ENCODE results near the gene FARP1. TPM values are rescaled to one million over a fixed set of nuclear protein-coding genes. Genes with fewer than 3 reads are reported as not detected.

FARP1 gene
- polyA plus RNA-seq, 2 donors = 2.2 to 2.3 TPM

- H3K9me3 ChIP-seq (ENCODE audit: control insufficient read depth in 2 of 2, insufficient read depth in 1 of 2, low read depth in 1 of 2, low read length in 1 of 2) = no peaks in the 10 kb centered on the region
- 60 to 89% methylated on average over 2 of the region's 2 CpGs for WGBS, 2 donors
- peaks cover 0 to 2% of the 10 kb centered on the region in 2 donors for H3K4me1 ChIP-seq (ENCODE audit: control insufficient read depth in 2 of 2, insufficient read depth in 2 of 2, low read length in 1 of 2)
- no peaks in the 10 kb centered on the region for H3K36me3 ChIP-seq (ENCODE audit: control insufficient read depth in 2 of 2, insufficient read depth in 2 of 2, low read length in 1 of 2)
- H3K27ac ChIP-seq (ENCODE audit: low read depth in 2 of 2, low read length in 1 of 2) = no peak overlapping the region
- no peaks in the 10 kb centered on the region for H3K27me3 ChIP-seq (ENCODE audit: control insufficient read depth in 1 of 2, insufficient read depth in 2 of 2, low read length in 2 of 2)
- H3K4me3 ChIP-seq (ENCODE audit: low read depth in 1 of 2, low read length in 2 of 2) = no peak overlapping the region
Observed at GRCh38 chr13:98295371-98295770, 152.5 kb downstream of the FARP1 start.

GRCh38 chr13:98297051-98297450, 154.2 kb downstream of the FARP1 start:
- H3K27me3 ChIP-seq (ENCODE audit: control insufficient read depth in 1 of 2, insufficient read depth in 2 of 2, low read length in 2 of 2) = no peaks in the 10 kb centered on the region
- H3K9me3 ChIP-seq (ENCODE audit: control insufficient read depth in 2 of 2, insufficient read depth in 1 of 2, low read depth in 1 of 2, low read length in 1 of 2) = no peaks in the 10 kb centered on the region
- no peak overlapping the region for H3K4me3 ChIP-seq (ENCODE audit: low read depth in 1 of 2, low read length in 2 of 2)
- no peak overlapping the region for H3K27ac ChIP-seq (ENCODE audit: low read depth in 2 of 2, low read length in 1 of 2)
- peaks cover 2 to 3% of the 10 kb centered on the region in 2 donors for H3K4me1 ChIP-seq (ENCODE audit: control insufficient read depth in 2 of 2, insufficient read depth in 2 of 2, low read length in 1 of 2)
- no peaks in the 10 kb centered on the region for H3K36me3 ChIP-seq (ENCODE audit: control insufficient read depth in 2 of 2, insufficient read depth in 2 of 2, low read length in 1 of 2)
- 86 to 88% methylated on average over 5 of the region's 5 CpGs for WGBS, 2 donors

- no peaks in the 10 kb centered on the region for H3K27me3 ChIP-seq (ENCODE audit: control insufficient read depth in 1 of 2, insufficient read depth in 2 of 2, low read length in 2 of 2)
- H3K4me3 ChIP-seq (ENCODE audit: low read depth in 1 of 2, low read length in 2 of 2) = no peak overlapping the region
- 85 to 92% methylated on average over 9 of the region's 9 CpGs for WGBS, 2 donors
- H3K27ac ChIP-seq (ENCODE audit: low read depth in 2 of 2, low read length in 1 of 2) = no peak overlapping the region
- H3K4me1 ChIP-seq (ENCODE audit: control insufficient read depth in 2 of 2, insufficient read depth in 2 of 2, low read length in 1 of 2) = peaks cover 2 to 7% of the 10 kb centered on the region in 2 donors
- no peaks in the 10 kb centered on the region for H3K9me3 ChIP-seq (ENCODE audit: control insufficient read depth in 2 of 2, insufficient read depth in 1 of 2, low read depth in 1 of 2, low read length in 1 of 2)
- H3K36me3 ChIP-seq (ENCODE audit: control insufficient read depth in 2 of 2, insufficient read depth in 2 of 2, low read length in 1 of 2) = no peaks in the 10 kb centered on the region
Observed at GRCh38 chr13:98297745-98298144, 154.9 kb downstream of the FARP1 start.

- Histone ChIP-seq H3K27ac (ENCODE audit: low read depth in 2 of 2, low read length in 1 of 2) (no peak overlapping the region), H3K9me3 (ENCODE audit: control insufficient read depth in 2 of 2, insufficient read depth in 1 of 2, low read depth in 1 of 2, low read length in 1 of 2) (no peaks in the 10 kb centered on the region), H3K36me3 (ENCODE audit: control insufficient read depth in 2 of 2, insufficient read depth in 2 of 2, low read length in 1 of 2) (no peaks in the 10 kb centered on the region), H3K27me3 (ENCODE audit: control insufficient read depth in 1 of 2, insufficient read depth in 2 of 2, low read length in 2 of 2) (no peaks in the 10 kb centered on the region), H3K4me3 (ENCODE audit: low read depth in 1 of 2, low read length in 2 of 2) (no peak overlapping the region), H3K4me1 (ENCODE audit: control insufficient read depth in 2 of 2, insufficient read depth in 2 of 2, low read length in 1 of 2) (peaks cover 2 to 7% of the 10 kb centered on the region in 2 donors)
- 51 to 66% methylated on average over 3 of the region's 3 CpGs for WGBS, 2 donors
Observed at GRCh38 chr13:98298599-98298998, 155.7 kb downstream of the FARP1 start.

GRCh38 chr13:98299235-98299965, 156.5 kb downstream of the FARP1 start:
- H3K36me3 ChIP-seq (ENCODE audit: control insufficient read depth in 2 of 2, insufficient read depth in 2 of 2, low read length in 1 of 2) = no peaks in the 10 kb centered on the region
- no peaks in the 10 kb centered on the region for H3K27me3 ChIP-seq (ENCODE audit: control insufficient read depth in 1 of 2, insufficient read depth in 2 of 2, low read length in 2 of 2)
- WGBS, 2 donors = 62 to 66% methylated on average over 6 of the region's 6 CpGs
- no peak overlapping the region for H3K4me3 ChIP-seq (ENCODE audit: low read depth in 1 of 2, low read length in 2 of 2)
- no peak overlapping the region for H3K27ac ChIP-seq (ENCODE audit: low read depth in 2 of 2, low read length in 1 of 2)
- peaks cover 2 to 7% of the 10 kb centered on the region in 2 donors for H3K4me1 ChIP-seq (ENCODE audit: control insufficient read depth in 2 of 2, insufficient read depth in 2 of 2, low read length in 1 of 2)
- H3K9me3 ChIP-seq (ENCODE audit: control insufficient read depth in 2 of 2, insufficient read depth in 1 of 2, low read depth in 1 of 2, low read length in 1 of 2) = no peaks in the 10 kb centered on the region

- Histone ChIP-seq H3K4me3 (ENCODE audit: low read depth in 1 of 2, low read length in 2 of 2) (no peak overlapping the region), H3K36me3 (ENCODE audit: control insufficient read depth in 2 of 2, insufficient read depth in 2 of 2, low read length in 1 of 2) (no peaks in the 10 kb centered on the region), H3K27me3 (ENCODE audit: control insufficient read depth in 1 of 2, insufficient read depth in 2 of 2, low read length in 2 of 2) (no peaks in the 10 kb centered on the region), H3K9me3 (ENCODE audit: control insufficient read depth in 2 of 2, insufficient read depth in 1 of 2, low read depth in 1 of 2, low read length in 1 of 2) (no peaks in the 10 kb centered on the region), H3K27ac (ENCODE audit: low read depth in 2 of 2, low read length in 1 of 2) (no peak overlapping the region), H3K4me1 (ENCODE audit: control insufficient read depth in 2 of 2, insufficient read depth in 2 of 2, low read length in 1 of 2) (peaks cover 2 to 7% of the 10 kb centered on the region in 2 donors)
- 70 to 73% methylated on average over 7 of the region's 7 CpGs for WGBS, 2 donors
Observed at GRCh38 chr13:98299966-98300350, 157.1 kb downstream of the FARP1 start.

- Histone ChIP-seq H3K4me3 (ENCODE audit: low read depth in 1 of 2, low read length in 2 of 2) (no peak overlapping the region), H3K4me1 (ENCODE audit: control insufficient read depth in 2 of 2, insufficient read depth in 2 of 2, low read length in 1 of 2) (peaks cover 2 to 7% of the 10 kb centered on the region in 2 donors), H3K9me3 (ENCODE audit: control insufficient read depth in 2 of 2, insufficient read depth in 1 of 2, low read depth in 1 of 2, low read length in 1 of 2) (no peaks in the 10 kb centered on the region), H3K27me3 (ENCODE audit: control insufficient read depth in 1 of 2, insufficient read depth in 2 of 2, low read length in 2 of 2) (no peaks in the 10 kb centered on the region), H3K27ac (ENCODE audit: low read depth in 2 of 2, low read length in 1 of 2) (peak overlapping the region in 1 of 2 donors; percentile 6), H3K36me3 (ENCODE audit: control insufficient read depth in 2 of 2, insufficient read depth in 2 of 2, low read length in 1 of 2) (no peaks in the 10 kb centered on the region)
- WGBS, 2 donors = 43% methylated on average over 7 of the region's 7 CpGs
Observed at GRCh38 chr13:98300956-98301641, 158.2 kb downstream of the FARP1 start.

- Histone ChIP-seq H3K36me3 (ENCODE audit: control insufficient read depth in 2 of 2, insufficient read depth in 2 of 2, low read length in 1 of 2) (no peaks in the 10 kb centered on the region), H3K4me1 (ENCODE audit: control insufficient read depth in 2 of 2, insufficient read depth in 2 of 2, low read length in 1 of 2) (peaks cover 2 to 7% of the 10 kb centered on the region in 2 donors), H3K4me3 (ENCODE audit: low read depth in 1 of 2, low read length in 2 of 2) (no peak overlapping the region), H3K27me3 (ENCODE audit: control insufficient read depth in 1 of 2, insufficient read depth in 2 of 2, low read length in 2 of 2) (no peaks in the 10 kb centered on the region), H3K9me3 (ENCODE audit: control insufficient read depth in 2 of 2, insufficient read depth in 1 of 2, low read depth in 1 of 2, low read length in 1 of 2) (no peaks in the 10 kb centered on the region), H3K27ac (ENCODE audit: low read depth in 2 of 2, low read length in 1 of 2) (no peak overlapping the region)
- 24 to 32% methylated on average over 7 of the region's 7 CpGs for WGBS, 2 donors
Observed at GRCh38 chr13:98301721-98302120, 158.8 kb downstream of the FARP1 start.

- Histone ChIP-seq H3K4me3 (ENCODE audit: low read depth in 1 of 2, low read length in 2 of 2) (no peak overlapping the region), H3K4me1 (ENCODE audit: control insufficient read depth in 2 of 2, insufficient read depth in 2 of 2, low read length in 1 of 2) (peaks cover 2 to 7% of the 10 kb centered on the region in 2 donors), H3K27ac (ENCODE audit: low read depth in 2 of 2, low read length in 1 of 2) (no peak overlapping the region), H3K36me3 (ENCODE audit: control insufficient read depth in 2 of 2, insufficient read depth in 2 of 2, low read length in 1 of 2) (no peaks in the 10 kb centered on the region), H3K9me3 (ENCODE audit: control insufficient read depth in 2 of 2, insufficient read depth in 1 of 2, low read depth in 1 of 2, low read length in 1 of 2) (no peaks in the 10 kb centered on the region), H3K27me3 (ENCODE audit: control insufficient read depth in 1 of 2, insufficient read depth in 2 of 2, low read length in 2 of 2) (no peaks in the 10 kb centered on the region)
- 85 to 86% methylated on average over 6 of the region's 6 CpGs for WGBS, 2 donors
Observed at GRCh38 chr13:98303858-98304257, 161.0 kb downstream of the FARP1 start.
